RWPE2 (cell line): ENCODE data around the gene IRF6.

Experiments used
- ATAC-seq: fragments of 200-7000 bp; cut with Tn5 transposase; 3 replicates; pipeline ENCODE4 v1.9.1; 2021; ENCODE audit warnings: low read depth
- DNase-seq: peaks from one replicate; pipeline ENCODE4 v3.0.0-alpha.2; 2020; ENCODE audit warnings: low spot score
- H3K27ac ChIP-seq: fragments of 450-650 bp; 2 replicates; pipeline ENCODE4 v1.5.1; 2017; ENCODE audit warnings: mild to moderate bottlenecking; ENCODE audit not compliant: poor library complexity, severe bottlenecking
- H3K27me3 ChIP-seq: fragments of 250-450 bp; sonication (Bioruptor Pico); 2 replicates; pipeline ENCODE4 v1.5.1; 2021; ENCODE audit warnings: mild to moderate bottlenecking, moderate library complexity; ENCODE audit not compliant: insufficient read depth, poor library complexity, severe bottlenecking
- H3K36me3 ChIP-seq: fragments of 250-450 bp; sonication (Bioruptor Pico); 2 replicates; pipeline ENCODE4 v1.5.1; 2020; ENCODE audit warnings: low read depth, mild to moderate bottlenecking, moderate library complexity
- H3K4me1 ChIP-seq: fragments of 250-450 bp; sonication (Bioruptor Pico); 2 replicates; pipeline ENCODE4 v1.5.1; 2021; ENCODE audit warnings: mild to moderate bottlenecking, moderate library complexity; ENCODE audit not compliant: insufficient read depth, poor library complexity, severe bottlenecking
- H3K4me3 ChIP-seq: fragments of 250-450 bp; sonication (Bioruptor Pico); 2 replicates; pipeline ENCODE4 v1.5.1; 2021; ENCODE audit warnings: mild to moderate bottlenecking, moderate library complexity; ENCODE audit not compliant: severe bottlenecking
- H3K9me3 ChIP-seq: fragments of 250-450 bp; sonication (Bioruptor Pico); 2 replicates; pipeline ENCODE4 v1.5.1; 2021; ENCODE audit warnings: mild to moderate bottlenecking, moderate library complexity; ENCODE audit not compliant: severe bottlenecking
- TF ChIP-seq, protein P1 (sequence below): fragments of 450-650 bp; IDR thresholded peaks from one replicate; pipeline ENCODE4 v1.5.1; 2017; ENCODE audit warnings: mild to moderate bottlenecking, moderate library complexity; ENCODE audit not compliant: poor library complexity, severe bottlenecking

Gene IRF6

DNA sequence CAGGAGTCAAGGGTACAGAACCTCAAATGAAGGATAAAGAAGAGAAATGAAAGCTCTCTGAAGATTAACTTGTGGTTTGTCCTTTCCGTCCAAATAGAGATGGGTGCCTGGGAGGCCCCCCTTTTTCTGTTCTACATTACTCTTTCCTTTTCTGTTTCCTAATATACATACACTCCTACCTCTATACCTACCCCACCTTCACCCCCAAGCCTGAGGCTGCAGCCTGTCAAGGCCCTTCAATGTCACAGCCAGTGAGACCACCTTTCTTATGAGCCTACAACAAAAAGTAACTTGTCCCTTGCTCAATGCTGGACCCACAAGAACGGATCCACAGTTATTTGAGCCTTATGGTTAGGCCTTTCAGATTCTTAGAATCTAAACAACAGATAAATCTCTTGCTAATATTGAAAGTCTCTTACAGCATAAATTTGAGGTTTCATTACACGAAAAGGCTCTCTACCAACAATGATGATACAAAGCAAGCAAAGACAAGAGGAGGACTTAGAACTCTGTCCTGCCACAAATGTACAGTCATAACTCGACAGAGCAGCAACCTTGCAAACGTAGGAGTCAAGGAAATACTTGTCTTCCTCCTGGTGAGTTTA, 54.2 kb downstream of the IRF6 start:
- Histone ChIP-seq H3K27ac (no peak overlapping the region), H3K4me1 (peaks cover 3% of the 10 kb centered on the region), H3K9me3 (no peaks in the 10 kb centered on the region), H3K4me3 (no peak overlapping the region), H3K36me3 (no peaks in the 10 kb centered on the region), H3K27me3 (no peaks in the 10 kb centered on the region)
- ATAC-seq (no peak), DNase-seq (no peak)
- TF ChIP-seq, protein P1, sequence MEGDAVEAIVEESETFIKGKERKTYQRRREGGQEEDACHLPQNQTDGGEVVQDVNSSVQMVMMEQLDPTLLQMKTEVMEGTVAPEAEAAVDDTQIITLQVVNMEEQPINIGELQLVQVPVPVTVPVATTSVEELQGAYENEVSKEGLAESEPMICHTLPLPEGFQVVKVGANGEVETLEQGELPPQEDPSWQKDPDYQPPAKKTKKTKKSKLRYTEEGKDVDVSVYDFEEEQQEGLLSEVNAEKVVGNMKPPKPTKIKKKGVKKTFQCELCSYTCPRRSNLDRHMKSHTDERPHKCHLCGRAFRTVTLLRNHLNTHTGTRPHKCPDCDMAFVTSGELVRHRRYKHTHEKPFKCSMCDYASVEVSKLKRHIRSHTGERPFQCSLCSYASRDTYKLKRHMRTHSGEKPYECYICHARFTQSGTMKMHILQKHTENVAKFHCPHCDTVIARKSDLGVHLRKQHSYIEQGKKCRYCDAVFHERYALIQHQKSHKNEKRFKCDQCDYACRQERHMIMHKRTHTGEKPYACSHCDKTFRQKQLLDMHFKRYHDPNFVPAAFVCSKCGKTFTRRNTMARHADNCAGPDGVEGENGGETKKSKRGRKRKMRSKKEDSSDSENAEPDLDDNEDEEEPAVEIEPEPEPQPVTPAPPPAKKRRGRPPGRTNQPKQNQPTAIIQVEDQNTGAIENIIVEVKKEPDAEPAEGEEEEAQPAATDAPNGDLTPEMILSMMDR = no peak

DNA sequence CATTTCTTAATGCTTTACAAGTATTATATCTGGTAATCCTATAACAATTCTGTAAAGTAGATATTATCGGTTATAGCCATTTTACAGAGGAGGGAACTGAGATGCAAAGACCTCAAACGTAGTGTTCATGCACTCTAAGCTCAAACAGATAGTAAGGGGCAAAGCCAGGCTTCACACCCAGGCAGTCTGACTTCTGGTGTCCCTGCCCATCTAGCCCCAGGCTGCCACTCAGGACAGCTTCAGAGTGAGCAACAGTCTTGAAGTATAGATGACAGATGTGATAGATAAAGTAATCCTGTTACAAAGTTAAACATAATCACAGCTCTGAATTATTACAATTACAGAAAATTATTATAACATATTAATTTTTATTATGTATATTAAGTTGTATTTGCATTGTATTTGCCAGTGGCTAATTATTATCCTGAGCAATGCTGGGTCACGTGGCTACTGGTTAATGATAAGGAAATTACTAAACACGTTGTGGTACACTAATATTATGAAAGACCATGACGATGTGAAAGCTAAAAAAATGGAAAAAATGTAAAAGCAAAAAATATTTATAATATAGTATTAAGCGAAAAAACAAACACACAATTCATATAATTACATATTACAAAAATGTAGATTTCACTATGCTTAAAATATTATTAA, 56.1 kb downstream of the IRF6 start:
- ATAC-seq = no peak

DNA sequence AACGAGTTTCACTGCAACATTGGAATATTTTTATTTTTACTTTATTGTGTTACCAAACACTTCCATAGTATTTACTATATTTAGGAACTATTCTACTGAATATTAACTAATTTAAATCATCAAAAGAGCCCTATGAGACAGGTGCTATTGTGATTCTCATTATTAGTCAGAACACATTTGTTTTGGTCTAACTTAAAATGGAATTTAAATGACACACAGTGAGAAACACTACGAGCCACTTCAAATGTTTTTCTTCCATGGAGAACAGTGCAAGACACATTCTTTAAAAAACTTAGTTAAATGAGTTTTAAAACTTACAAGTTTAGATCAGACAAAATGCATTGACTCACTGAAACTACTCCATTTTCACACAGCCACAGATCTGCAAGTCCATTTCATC, 56.7 kb downstream of the IRF6 start:
- Histone ChIP-seq H3K27me3 (no peaks in the 10 kb centered on the region), H3K9me3 (no peaks in the 10 kb centered on the region), H3K27ac (no peak overlapping the region), H3K4me1 (peaks cover 3% of the 10 kb centered on the region), H3K36me3 (no peaks in the 10 kb centered on the region), H3K4me3 (no peak overlapping the region)
- DNase-seq (no peak), ATAC-seq (no peak)
- TF ChIP-seq, protein P1 = no peak

More for the DNA sequence above, 56.1 kb downstream of the IRF6 start:
- H3K4me1 ChIP-seq = peaks cover 3% of the 10 kb centered on the region
- no peaks in the 10 kb centered on the region for H3K9me3 ChIP-seq
- TF ChIP-seq, protein P1 = no peak
- no peak overlapping the region for H3K4me3 ChIP-seq
- H3K27me3 ChIP-seq = no peaks in the 10 kb centered on the region
- no peaks in the 10 kb centered on the region for H3K36me3 ChIP-seq
- DNase-seq = no peak
- no peak overlapping the region for H3K27ac ChIP-seq

DNA sequence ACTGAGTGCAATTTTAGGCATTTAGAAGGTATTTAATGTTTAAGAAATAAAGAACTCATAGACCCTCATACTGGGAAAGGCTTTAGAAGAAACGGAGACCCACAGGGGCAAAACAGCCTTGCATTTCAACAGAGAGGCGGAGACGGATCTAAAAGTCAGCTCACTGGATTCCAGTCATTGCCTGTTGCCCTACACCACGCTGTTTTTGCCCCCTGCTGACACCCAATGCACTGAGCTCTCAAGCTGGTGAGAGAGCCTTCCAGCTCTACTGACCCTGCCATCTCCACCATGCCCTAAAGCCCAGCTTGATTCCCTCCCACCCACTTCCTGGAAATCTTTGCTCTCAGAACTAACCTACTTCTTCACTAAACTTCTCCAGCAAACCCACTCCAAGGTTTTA, 57.3 kb downstream of the IRF6 start:
- Histone ChIP-seq H3K36me3 (no peaks in the 10 kb centered on the region), H3K4me1 (peaks cover 3% of the 10 kb centered on the region), H3K27ac (no peak overlapping the region), H3K9me3 (no peaks in the 10 kb centered on the region), H3K27me3 (no peaks in the 10 kb centered on the region), H3K4me3 (no peak overlapping the region)
- no peak for DNase-seq
- TF ChIP-seq, protein P1 = no peak
- ATAC-seq = no peak
